GM12878 (cell line): ENCODE data around the gene OR7G3.

Source experiments
- BRCA1 ChIP-seq: IDR thresholded peaks from 2 replicates; pipeline ENCODE4 v1.6.1; 2011; ENCODE audit warnings: low read depth, low read length, improper control_type of control experiment
- TF ChIP-seq, protein P1 (sequence below), 3 experiments: IDR thresholded peaks in 2 of 3; conservative IDR thresholded peaks in 1 of 3; 2 replicates each; pipeline ENCODE4 v1.5.1; 2011; ENCODE audit warnings: low read depth in 3 of 3, low read length in 3 of 3, mild to moderate bottlenecking in 3 of 3, control low read depth in 2 of 3, moderate library complexity in 2 of 3, inconsistent platforms in 1 of 3, mixed read lengths in 1 of 3; ENCODE audit not compliant: control insufficient read depth in 2 of 3, insufficient read depth in 1 of 3; ENCODE audit errors: extremely low read depth in 1 of 3
- TF ChIP-seq, protein P2 (sequence below): IDR thresholded peaks from 2 replicates; pipeline ENCODE4 v1.6.1; 2011; ENCODE audit warnings: low read depth, low read length, improper control_type of control experiment, borderline replicate concordance

DNA sequence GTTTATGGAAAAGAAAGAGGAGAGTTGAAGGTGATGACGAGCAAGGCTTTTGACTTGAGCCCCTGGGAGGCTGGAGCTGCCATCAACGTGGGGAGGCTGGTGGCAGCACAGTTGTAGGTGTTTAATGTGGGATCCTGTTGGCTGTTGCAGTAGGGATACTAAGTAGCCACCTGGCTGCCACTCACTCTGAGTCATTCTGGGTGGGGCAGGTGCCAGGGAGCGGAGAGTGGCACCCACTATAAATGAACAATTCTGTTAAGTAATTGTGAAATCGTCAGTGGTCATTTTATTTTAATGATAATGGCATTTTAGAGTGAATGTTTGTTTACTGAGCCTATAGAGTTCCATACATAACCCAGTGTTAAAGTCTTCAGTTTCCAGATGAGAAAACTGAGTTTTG lies 23.2 kb upstream of the OR7G3 start:
- TF ChIP-seq, protein P1, sequence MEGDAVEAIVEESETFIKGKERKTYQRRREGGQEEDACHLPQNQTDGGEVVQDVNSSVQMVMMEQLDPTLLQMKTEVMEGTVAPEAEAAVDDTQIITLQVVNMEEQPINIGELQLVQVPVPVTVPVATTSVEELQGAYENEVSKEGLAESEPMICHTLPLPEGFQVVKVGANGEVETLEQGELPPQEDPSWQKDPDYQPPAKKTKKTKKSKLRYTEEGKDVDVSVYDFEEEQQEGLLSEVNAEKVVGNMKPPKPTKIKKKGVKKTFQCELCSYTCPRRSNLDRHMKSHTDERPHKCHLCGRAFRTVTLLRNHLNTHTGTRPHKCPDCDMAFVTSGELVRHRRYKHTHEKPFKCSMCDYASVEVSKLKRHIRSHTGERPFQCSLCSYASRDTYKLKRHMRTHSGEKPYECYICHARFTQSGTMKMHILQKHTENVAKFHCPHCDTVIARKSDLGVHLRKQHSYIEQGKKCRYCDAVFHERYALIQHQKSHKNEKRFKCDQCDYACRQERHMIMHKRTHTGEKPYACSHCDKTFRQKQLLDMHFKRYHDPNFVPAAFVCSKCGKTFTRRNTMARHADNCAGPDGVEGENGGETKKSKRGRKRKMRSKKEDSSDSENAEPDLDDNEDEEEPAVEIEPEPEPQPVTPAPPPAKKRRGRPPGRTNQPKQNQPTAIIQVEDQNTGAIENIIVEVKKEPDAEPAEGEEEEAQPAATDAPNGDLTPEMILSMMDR (IDR thresholded peaks at IDR 0.05 in 2 of 3, conservative IDR thresholded peaks at IDR 0.05 in 1 of 3; ENCODE audit: control insufficient read depth in 2 of 3, extremely low read depth in 1 of 3, insufficient read depth in 1 of 3, low read depth in 3 of 3, low read length in 3 of 3) = no peak
- TF ChIP-seq, protein P2, sequence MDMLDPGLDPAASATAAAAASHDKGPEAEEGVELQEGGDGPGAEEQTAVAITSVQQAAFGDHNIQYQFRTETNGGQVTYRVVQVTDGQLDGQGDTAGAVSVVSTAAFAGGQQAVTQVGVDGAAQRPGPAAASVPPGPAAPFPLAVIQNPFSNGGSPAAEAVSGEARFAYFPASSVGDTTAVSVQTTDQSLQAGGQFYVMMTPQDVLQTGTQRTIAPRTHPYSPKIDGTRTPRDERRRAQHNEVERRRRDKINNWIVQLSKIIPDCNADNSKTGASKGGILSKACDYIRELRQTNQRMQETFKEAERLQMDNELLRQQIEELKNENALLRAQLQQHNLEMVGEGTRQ = no peak
- TF ChIP-seq BRCA1 = no peak
